Suprapubic skin (tissue), 4 donors: Measurements from ENCODE around the gene C1QL1. TPM values are rescaled to one million over a fixed set of nuclear protein-coding genes. Genes with fewer than 3 reads are reported as not detected.

ENCODE experiments used
- DNase-seq, 2 donors: peaks; one replicate each; pipeline ENCODE4 v3.0.0-alpha.2; 2019; ENCODE audit warnings: low spot score in 2 of 2
- H3K27ac ChIP-seq: fragments of 200-600 bp; sonication (generic); one replicate; pipeline ENCODE4 v1.5.1; 2019
- H3K27me3 ChIP-seq: fragments of 200-600 bp; sonication (generic); one replicate; pipeline ENCODE4 v1.5.1; 2019
- H3K36me3 ChIP-seq: fragments of 200-600 bp; sonication (generic); one replicate; pipeline ENCODE4 v1.5.1; 2019
- H3K4me1 ChIP-seq: fragments of 200-600 bp; sonication (generic); one replicate; pipeline ENCODE4 v1.5.1; 2019
- H3K4me3 ChIP-seq: fragments of 200-600 bp; sonication (generic); one replicate; pipeline ENCODE4 v1.5.1; 2019; ENCODE audit warnings: mild to moderate bottlenecking
- H3K9me3 ChIP-seq: fragments of 200-600 bp; sonication (generic); one replicate; pipeline ENCODE4 v1.5.1; 2019
- EP300 ChIP-seq: sonication (generic); formaldehyde crosslinking; IDR thresholded peaks from one replicate; pipeline ENCODE4 v1.6.1; 2017; ENCODE audit warnings: antibody characterized with exemption
- POLR2A ChIP-seq, 2 donors: fragments of 450-650 bp; IDR thresholded peaks; one replicate each; pipeline ENCODE4 v1.6.1; 2017; ENCODE audit warnings: antibody characterized with exemption in 2 of 2, mild to moderate bottlenecking in 2 of 2, moderate library complexity in 2 of 2
- POLR2AphosphoS5 ChIP-seq, 3 donors: sonication (generic); formaldehyde crosslinking; IDR thresholded peaks; one replicate each; pipeline ENCODE4 v1.6.1; 2017; ENCODE audit warnings: antibody characterized with exemption in 3 of 3
- WGBS: methylation state at CpG from one replicate; pipeline ENCODE4 v1.1.5; 2018; 5-methylcytosine and 5-hydroxymethylcytosine counted together
- total RNA-seq, 4 donors: library from RNA; depleted of rRNA; stranded (reverse); fragments of >200 nt; gene quantifications; one replicate each; pipeline ENCODE4 v1.1.0, GENCODE V29; 2016
- TF ChIP-seq, protein P1 (sequence below), 2 donors: fragments of 200-600 bp in 1 of 2; fragments of 450-650 bp in 1 of 2; sonication (generic) in 1 of 2; IDR thresholded peaks; one replicate each; pipeline ENCODE4 v1.5.1; 2016 to 2019; ENCODE audit warnings: antibody characterized with exemption in 2 of 2, mild to moderate bottlenecking in 1 of 2, moderate library complexity in 1 of 2

The C1QL1 gene
- total RNA-seq, 4 donors from 2014 or later: not detected

DNA sequence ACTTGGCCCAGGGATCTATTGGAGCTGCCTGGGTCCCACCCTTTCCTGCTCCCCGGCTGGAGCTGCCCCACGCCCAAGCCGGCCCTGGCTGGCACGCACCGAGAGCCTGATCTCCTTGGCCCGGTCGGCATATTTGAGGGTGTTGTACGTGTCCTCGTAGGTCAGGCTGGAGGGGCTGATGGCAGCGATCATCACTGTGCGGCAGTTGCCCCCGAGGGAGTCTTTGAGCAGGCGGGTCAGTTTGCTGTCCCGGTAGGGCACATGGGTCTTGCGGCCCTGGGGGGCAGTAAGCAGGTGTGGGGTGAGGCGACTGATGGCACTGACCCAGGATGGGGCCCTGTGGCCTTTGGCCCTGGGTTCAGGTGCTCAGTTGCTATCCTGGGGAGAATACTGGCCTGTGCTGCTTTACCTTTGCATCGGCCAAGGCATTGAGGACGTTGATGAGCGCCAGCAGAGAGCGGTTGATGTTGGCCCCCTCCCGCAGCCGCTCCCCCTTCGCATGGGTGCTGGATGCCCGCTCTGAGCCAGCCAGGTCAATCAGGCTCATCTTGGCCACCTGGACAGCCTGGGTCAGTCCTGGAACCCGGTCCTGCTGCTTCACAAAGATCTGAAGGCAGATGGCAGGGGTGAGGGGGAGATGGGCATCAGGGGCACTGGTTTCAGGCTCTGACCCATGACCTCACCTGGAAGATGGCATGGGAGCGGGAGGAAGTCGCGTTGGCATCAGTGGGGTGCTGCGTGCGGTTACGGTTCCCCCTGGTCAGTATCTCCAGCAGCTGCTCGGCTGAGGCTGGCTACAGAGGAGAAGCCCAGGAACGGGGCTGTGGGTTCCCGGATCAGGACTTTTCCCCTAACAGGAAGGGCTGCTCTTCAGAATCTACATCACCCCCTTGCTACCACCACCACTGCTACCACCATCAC is 34.0 kb downstream of the C1QL1 start:
- TF ChIP-seq EP300: no peak
- no peak for TF ChIP-seq POLR2AphosphoS5 (IDR thresholded peaks at IDR 0.05)
- H3K4me1 ChIP-seq: no peaks in the 10 kb centered on the region
- H3K36me3 ChIP-seq: no peaks in the 10 kb centered on the region
- 97% methylated on average over 26 of the region's 34 CpGs for WGBS
- H3K9me3 ChIP-seq: no peaks in the 10 kb centered on the region
- no peak overlapping the region for H3K27ac ChIP-seq
- DNase-seq: peak in 1 of 2 donors; percentile 44
- no peak overlapping the region for H3K4me3 ChIP-seq
- no peaks in the 10 kb centered on the region for H3K27me3 ChIP-seq

DNA sequence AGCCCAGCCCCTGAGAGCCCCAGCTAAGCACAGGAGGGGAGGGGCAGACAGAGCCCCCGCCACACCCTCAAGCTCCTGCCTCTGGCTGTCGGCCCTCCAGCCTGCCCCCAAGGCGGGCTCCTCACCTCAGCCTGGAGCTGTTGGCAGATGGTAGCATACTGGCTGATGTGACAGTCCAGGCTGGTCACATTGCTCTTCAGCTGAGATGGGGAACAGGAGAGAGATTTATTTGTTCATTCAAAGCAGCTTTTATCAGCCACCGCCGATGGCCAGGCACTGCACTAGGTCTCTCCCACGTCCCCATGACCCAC is 35.4 kb downstream of the C1QL1 start:
- H3K27ac ChIP-seq: no peak overlapping the region
- no peaks in the 10 kb centered on the region for H3K27me3 ChIP-seq
- DNase-seq: no peak
- no peaks in the 10 kb centered on the region for H3K4me1 ChIP-seq
- TF ChIP-seq POLR2AphosphoS5 (IDR thresholded peaks at IDR 0.05) (no peak), EP300 (no peak), POLR2A (IDR thresholded peaks at IDR 0.05) (no peak)
- 87% methylated on average over 6 of the region's 6 CpGs for WGBS
- H3K36me3 ChIP-seq: no peaks in the 10 kb centered on the region
- H3K9me3 ChIP-seq: no peaks in the 10 kb centered on the region
- no peak overlapping the region for H3K4me3 ChIP-seq

DNA sequence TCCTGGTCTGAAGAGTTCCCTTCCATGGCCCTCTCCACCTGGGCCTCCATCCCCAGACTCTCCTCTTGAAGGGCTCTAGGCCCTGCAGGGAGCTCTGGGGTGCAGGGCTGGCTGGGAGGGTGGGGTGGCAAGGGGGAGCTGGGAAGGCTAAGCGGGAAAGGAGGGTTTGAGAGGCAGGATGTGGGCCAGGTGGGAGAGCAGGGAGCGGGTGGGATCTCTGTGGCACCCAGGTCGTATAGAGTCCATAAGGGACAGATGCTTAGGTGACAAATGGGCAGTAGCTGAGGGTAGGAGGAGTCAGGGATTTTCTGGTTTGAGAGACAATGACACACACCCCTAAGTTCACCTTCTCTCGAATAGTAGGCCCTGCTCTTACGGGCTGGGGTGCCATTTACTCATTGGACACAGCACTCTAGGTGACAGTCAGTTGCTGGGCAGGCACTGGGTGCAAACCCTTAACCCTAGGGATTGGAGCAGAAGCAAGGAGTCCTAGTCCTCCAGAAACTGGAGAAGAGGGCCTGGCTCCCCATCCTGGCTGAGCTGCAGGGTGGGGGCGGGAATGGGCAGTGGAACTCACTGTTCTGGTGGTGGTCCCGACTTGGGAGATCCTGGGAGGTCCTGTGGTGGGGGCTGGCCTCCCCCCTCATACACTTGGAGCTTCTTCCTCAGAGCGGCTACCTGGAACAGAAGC is 35.9 kb downstream of the C1QL1 start:
- Histone ChIP-seq H3K27ac (no peak overlapping the region), H3K27me3 (no peaks in the 10 kb centered on the region), H3K9me3 (no peaks in the 10 kb centered on the region), H3K4me1 (no peaks in the 10 kb centered on the region), H3K36me3 (no peaks in the 10 kb centered on the region), H3K4me3 (no peak overlapping the region)
- TF ChIP-seq POLR2A (IDR thresholded peaks at IDR 0.05) (no peak), EP300 (no peak), POLR2AphosphoS5 (IDR thresholded peaks at IDR 0.05) (no peak)
- TF ChIP-seq, protein P1, sequence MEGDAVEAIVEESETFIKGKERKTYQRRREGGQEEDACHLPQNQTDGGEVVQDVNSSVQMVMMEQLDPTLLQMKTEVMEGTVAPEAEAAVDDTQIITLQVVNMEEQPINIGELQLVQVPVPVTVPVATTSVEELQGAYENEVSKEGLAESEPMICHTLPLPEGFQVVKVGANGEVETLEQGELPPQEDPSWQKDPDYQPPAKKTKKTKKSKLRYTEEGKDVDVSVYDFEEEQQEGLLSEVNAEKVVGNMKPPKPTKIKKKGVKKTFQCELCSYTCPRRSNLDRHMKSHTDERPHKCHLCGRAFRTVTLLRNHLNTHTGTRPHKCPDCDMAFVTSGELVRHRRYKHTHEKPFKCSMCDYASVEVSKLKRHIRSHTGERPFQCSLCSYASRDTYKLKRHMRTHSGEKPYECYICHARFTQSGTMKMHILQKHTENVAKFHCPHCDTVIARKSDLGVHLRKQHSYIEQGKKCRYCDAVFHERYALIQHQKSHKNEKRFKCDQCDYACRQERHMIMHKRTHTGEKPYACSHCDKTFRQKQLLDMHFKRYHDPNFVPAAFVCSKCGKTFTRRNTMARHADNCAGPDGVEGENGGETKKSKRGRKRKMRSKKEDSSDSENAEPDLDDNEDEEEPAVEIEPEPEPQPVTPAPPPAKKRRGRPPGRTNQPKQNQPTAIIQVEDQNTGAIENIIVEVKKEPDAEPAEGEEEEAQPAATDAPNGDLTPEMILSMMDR (IDR thresholded peaks at IDR 0.05): no peak
- DNase-seq: no peak
- WGBS: 88% methylated on average over 5 of the region's 8 CpGs

DNA sequence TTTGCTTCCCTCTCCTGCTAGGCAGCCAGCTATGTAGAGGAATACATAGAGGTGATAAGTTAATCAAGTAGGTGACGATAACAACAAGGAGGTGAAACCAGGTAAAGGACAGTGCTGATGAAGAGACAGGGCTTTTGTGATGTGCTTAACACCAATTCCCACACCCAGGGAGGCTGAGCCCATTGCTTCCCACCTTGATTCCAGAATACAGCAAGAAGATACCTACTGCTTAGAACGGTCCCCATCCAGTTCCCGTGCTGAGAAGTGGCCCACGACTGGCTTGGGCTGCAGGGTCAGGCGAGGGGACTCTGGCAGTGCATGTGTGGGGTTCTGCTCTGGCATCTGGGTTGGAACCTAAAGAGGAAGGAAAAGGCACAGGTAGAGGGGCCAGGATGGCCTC is 36.7 kb downstream of the C1QL1 start:
- TF ChIP-seq, protein P1 (IDR thresholded peaks at IDR 0.05): no peak
- no peak for TF ChIP-seq EP300
- TF ChIP-seq POLR2A (IDR thresholded peaks at IDR 0.05): no peak
- TF ChIP-seq POLR2AphosphoS5 (IDR thresholded peaks at IDR 0.05): no peak
- no peaks in the 10 kb centered on the region for H3K9me3 ChIP-seq
- WGBS: 94% methylated on average over 5 of the region's 5 CpGs
- no peaks in the 10 kb centered on the region for H3K4me1 ChIP-seq
- no peak overlapping the region for H3K4me3 ChIP-seq
- H3K27ac ChIP-seq: no peak overlapping the region
- H3K36me3 ChIP-seq: no peaks in the 10 kb centered on the region
- no peaks in the 10 kb centered on the region for H3K27me3 ChIP-seq
- DNase-seq: no peak

DNA sequence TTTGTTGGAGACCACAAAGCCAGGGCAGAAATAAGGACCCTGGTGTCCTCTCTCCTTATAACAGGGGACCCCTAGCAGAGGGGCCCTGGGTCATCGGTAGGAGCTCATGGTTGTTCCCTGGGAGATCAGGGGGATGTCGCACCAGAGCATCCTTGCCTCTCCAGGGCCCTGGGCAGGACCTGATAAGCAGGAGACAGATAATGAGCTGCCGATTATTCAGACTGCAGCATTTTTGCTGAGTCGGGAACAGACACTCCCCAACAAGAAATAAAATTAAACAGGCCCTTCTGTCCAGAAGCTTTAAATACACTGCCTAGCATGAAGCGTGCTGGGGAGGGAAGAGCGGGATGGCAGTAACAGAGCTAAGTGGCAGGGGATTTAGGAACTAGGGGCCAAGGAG is 37.4 kb downstream of the C1QL1 start:
- Histone ChIP-seq H3K27ac (no peak overlapping the region), H3K4me3 (no peak overlapping the region), H3K36me3 (no peaks in the 10 kb centered on the region), H3K9me3 (no peaks in the 10 kb centered on the region), H3K27me3 (no peaks in the 10 kb centered on the region), H3K4me1 (no peaks in the 10 kb centered on the region)
- DNase-seq: no peak
- 85% methylated on average over 6 of the region's 6 CpGs for WGBS
- TF ChIP-seq EP300: no peak
- TF ChIP-seq, protein P1 (IDR thresholded peaks at IDR 0.05): no peak
- no peak for TF ChIP-seq POLR2AphosphoS5 (IDR thresholded peaks at IDR 0.05)
- no peak for TF ChIP-seq POLR2A (IDR thresholded peaks at IDR 0.05)
